Stimulated activated CD8-positive, alpha-beta memory T cell treated with anti-CD3 and anti-CD28 coated beads, Interleukin-12 subunit alpha, Interleukin-12 subunit beta, amount 100 ng/mL, for 1 hour (primary cell): ENCODE data around the gene CCDC157.
"Not testable (repeated sequence)": the region's sequence is repeated elsewhere in the genome, so short reads cannot be mapped to it uniquely, and the experiment has no call there.

Experiments
- DNase-seq: peaks from one replicate; pipeline ENCODE4 v3.0.0-alpha.2; 2020; ENCODE audit warnings: low read depth

The CCDC157 gene

GRCh38 chr22:30392661-30393321 is 36.0 kb downstream of the CCDC157 start:
- DNase-seq, result no peak

- DNase-seq, result no peak
These were observed 36.5 kb downstream of the CCDC157 start for GRCh38 chr22:30393322-30393680.

- DNase-seq, result no peak
These were observed 37.1 kb downstream of the CCDC157 start for GRCh38 chr22:30393885-30394284.

- DNase-seq, result peak; percentile 28
These were observed 40.3 kb downstream of the CCDC157 start, which contains the start of gene SEC14L2 for GRCh38 chr22:30396871-30397655. SEC14L2 (plus strand) TSS chr22:30397018; CDS start chr22:30397117, 99 bp downstream.

GRCh38 chr22:30397656-30398635 is 41.1 kb downstream of the CCDC157 start:
- DNase-seq, result no peak

GRCh38 chr22:30398685-30399680 is 42.2 kb downstream of the CCDC157 start:
- no peak for DNase-seq

- DNase-seq, result no peak
These were observed 42.9 kb downstream of the CCDC157 start for GRCh38 chr22:30399718-30400117.

GRCh38 chr22:30400159-30400558 is 43.4 kb downstream of the CCDC157 start:
- no peak for DNase-seq

- DNase-seq, result not testable (repeated sequence)
These were observed 44.2 kb downstream of the CCDC157 start for GRCh38 chr22:30401024-30401423.

- DNase-seq, result no peak
These were observed 45.4 kb downstream of the CCDC157 start for GRCh38 chr22:30402028-30402765.

- DNase-seq, result not testable (repeated sequence)
These were observed 45.9 kb downstream of the CCDC157 start for GRCh38 chr22:30402766-30403104.

- no peak for DNase-seq
These were observed 47.5 kb downstream of the CCDC157 start for GRCh38 chr22:30404307-30404706.

GRCh38 chr22:30405731-30406130 is 48.9 kb downstream of the CCDC157 start:
- no peak for DNase-seq

- no peak for DNase-seq
These were observed 49.6 kb downstream of the CCDC157 start for GRCh38 chr22:30406400-30406799.

- no peak for DNase-seq
These were observed 51.7 kb downstream of the CCDC157 start for GRCh38 chr22:30408388-30409102.

GRCh38 chr22:30411780-30412179 is 55.0 kb downstream of the CCDC157 start:
- no peak for DNase-seq

GRCh38 chr22:30413001-30413400 is 56.2 kb downstream of the CCDC157 start:
- DNase-seq, result no peak

- no peak for DNase-seq
These were observed 57.1 kb downstream of the CCDC157 start for GRCh38 chr22:30413745-30414524.

- DNase-seq, result no peak
These were observed 57.8 kb downstream of the CCDC157 start for GRCh38 chr22:30414525-30415047.
